SW480 (cell line): Measurements from ENCODE around the gene TEAD2.
"Not testable (repeated sequence)": the region's sequence is repeated elsewhere in the genome, so short reads cannot be mapped to it uniquely, and the experiment has no call there.

Source experiments
- DNase-seq: peaks from one replicate; pipeline ENCODE4 v3.0.0-alpha.2; 2016; ENCODE audit warnings: low spot score

TEAD2 gene

DNA sequence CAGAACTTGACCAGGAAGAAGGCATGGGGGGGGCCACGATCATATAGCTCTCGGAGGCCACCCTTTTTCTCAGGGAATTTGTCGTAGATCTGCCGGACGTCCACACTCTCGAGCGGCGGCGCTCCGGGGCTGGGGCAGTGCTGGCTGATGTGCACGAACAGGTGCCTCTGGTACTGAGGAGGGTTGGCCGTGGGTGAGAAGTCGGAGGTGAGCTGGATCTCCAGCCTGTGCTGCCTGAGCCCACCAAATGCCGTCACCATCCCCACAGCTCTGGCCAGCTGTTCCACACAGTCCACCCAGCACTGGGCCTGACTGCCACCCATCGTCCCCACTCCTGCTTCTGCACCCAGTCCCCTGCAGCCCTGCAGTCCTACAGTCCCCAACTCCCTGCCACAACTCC lies 15.0 kb downstream of the TEAD2 start:
- no peak for DNase-seq

DNA sequence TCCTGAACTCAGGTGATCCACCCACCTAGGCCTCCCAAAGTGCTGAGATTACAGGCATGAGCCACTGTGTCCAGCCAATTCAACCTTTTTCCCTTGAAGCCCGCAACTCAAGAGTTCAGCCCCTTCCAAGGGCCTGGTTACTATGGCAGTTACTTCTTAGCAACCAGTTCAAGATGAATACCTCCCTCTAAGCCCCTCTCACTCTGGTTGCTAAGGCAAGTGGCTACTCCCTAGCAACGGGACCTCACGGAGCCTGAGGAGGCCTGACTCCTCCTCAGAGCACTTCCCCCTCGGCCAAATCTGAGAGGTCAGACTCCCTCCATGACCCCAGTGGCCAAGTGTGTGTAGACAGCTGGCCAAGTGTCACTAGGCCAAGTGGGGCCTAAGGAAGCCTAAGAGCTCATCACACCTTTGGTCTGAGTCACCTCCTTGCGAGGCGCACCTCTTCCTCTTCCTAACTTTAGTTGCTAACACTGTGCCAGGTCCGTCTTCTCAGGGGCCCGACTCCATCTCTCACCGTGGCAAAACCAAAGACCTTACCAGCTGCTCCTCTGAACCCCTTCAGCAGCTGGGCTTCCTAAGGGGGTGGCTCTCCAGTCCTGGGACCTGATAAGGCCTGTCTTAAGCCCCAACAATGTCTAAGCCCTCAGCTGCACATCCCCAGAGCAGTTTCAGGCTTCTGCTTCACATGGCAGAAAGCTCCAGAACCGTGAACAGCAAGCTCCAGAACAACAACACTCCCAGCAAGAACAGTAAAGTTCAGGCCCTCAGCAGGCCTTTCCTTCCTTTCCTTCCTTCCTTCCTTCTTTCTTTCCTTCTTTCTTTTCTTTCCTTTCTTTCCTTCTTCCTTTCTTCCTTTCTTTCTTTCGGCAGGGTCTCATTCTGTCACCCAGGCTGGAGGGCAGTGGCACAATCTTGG lies 17.5 kb downstream of the TEAD2 start:
- DNase-seq: no peak

DNA sequence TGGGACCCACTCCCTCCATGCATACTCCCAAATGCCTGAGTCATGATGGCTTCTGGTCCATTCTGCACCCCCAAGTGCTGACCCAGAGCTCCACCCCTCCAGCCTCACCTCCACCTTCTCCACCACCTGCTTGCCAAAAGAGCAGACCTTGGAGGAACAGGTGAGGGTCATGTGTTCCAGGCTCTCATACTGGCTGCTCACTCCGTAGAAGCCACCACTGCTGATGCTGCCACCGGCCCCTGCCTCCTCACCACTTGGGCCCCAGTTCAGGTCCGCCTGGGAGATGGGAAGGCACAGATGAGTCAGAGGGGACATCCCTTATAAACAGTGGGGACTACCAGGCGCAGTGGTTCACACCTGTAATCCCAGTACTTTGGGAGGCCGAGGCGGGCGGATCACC lies 19.1 kb downstream of the TEAD2 start:
- no peak for DNase-seq

GRCh38 chr19:49342291-49342721 lies 19.9 kb downstream of the TEAD2 start:
- DNase-seq: no peak

GRCh38 chr19:49340865-49341718 lies 21.1 kb downstream of the TEAD2 start:
- DNase-seq: no peak

- peak; percentile 79 for DNase-seq
These were observed 21.9 kb downstream of the TEAD2 start for GRCh38 chr19:49340069-49340864.

DNA sequence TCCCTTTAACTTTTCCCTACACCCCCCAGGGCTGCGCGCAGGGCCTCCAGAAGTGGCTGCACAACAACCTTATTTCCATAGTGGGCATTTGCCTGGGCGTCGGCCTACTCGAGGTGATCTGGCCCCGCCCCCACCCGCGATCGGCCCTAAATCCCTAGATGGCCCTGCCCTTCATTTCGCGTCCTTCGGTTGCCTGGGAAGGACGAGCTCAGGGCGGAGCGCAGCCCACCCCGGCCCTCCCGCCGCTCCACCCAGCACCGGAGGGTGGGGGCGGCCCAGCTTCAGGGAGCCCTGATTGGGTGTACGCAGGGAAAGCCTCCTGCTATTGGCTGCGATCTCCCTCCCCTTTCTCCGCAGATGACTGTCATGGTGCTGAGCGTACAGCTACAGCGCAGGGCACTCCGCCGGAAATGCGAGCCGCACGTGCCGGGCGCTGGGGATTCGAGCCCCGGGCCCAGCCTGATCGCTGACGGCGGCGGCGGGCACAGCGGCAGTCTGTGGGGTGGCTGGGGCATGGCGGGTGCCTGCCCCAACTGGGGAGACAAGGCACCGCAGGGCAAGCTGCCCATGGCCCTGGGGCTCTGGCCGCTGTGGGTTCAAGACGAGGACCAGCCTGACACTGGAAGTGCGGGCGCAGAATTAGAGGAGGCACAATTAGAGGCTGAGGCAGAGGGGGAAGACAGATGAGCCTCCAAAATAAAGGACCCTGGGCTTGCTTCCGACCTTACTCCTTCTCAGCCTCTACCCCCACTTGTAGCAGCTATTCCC lies 22.7 kb downstream of the TEAD2 start:
- peak; percentile 84 for DNase-seq

DNA sequence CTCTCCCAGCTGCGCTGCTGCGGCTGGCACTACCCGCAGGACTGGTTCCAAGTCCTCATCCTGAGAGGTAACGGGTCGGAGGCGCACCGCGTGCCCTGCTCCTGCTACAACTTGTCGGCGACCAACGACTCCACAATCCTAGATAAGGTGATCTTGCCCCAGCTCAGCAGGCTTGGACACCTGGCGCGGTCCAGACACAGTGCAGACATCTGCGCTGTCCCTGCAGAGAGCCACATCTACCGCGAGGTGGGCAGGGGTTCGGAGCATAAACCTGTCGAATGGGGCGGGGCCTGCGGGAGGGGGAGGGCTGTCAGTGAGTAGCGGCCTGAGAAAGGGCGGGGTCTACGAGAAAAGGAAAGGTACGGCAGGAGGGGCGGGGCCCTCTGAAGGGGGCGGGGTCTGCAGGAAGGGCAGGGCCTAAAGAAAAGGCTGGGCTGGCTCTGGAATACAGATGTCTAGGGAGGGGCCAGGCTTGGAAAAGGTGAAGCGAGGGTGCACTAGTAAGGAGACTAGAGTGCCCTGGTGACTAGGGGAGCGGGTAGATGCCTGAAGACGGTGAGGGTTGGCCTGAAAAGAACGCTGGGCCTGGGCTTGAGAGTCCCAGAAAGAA lies 23.4 kb downstream of the TEAD2 start:
- peak; percentile 79 for DNase-seq

GRCh38 chr19:49338023-49338677 lies 24.1 kb downstream of the TEAD2 start:
- DNase-seq: no peak

DNA sequence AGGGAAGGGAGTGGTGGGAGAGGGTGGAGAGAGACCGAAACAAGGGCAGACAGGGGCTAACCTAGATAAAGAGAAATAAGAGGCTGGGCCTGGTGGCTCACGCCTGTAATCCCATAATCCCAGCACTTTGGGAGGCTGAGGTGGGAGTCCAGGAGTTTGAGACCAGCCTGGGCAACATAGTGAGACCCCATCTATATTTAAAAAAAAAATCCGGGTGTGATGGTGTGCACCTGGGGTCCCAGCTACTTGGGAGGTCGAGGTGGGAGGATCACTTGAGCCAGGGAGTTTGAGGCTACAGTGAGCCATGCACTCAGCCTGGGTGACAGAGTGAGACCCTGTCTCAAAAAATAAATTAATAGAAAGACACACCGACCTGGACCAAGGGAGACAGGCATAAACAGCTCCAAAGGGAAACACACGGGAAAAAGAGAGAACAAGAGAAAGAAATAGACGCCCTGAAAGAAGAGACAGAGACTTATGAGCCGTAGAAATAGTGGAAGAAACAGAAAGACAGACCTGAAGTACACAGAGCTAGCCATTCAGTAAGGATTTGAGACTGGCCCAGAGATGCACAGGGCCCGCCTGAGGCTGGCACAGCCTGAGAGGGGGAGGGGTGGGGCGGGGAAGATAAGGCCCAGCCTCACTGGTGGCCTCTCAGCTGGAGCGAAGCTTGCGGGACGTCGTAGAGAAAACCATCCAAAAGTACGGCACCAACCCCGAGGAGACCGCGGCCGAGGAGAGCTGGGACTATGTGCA lies 24.8 kb downstream of the TEAD2 start:
- no peak for DNase-seq

DNA sequence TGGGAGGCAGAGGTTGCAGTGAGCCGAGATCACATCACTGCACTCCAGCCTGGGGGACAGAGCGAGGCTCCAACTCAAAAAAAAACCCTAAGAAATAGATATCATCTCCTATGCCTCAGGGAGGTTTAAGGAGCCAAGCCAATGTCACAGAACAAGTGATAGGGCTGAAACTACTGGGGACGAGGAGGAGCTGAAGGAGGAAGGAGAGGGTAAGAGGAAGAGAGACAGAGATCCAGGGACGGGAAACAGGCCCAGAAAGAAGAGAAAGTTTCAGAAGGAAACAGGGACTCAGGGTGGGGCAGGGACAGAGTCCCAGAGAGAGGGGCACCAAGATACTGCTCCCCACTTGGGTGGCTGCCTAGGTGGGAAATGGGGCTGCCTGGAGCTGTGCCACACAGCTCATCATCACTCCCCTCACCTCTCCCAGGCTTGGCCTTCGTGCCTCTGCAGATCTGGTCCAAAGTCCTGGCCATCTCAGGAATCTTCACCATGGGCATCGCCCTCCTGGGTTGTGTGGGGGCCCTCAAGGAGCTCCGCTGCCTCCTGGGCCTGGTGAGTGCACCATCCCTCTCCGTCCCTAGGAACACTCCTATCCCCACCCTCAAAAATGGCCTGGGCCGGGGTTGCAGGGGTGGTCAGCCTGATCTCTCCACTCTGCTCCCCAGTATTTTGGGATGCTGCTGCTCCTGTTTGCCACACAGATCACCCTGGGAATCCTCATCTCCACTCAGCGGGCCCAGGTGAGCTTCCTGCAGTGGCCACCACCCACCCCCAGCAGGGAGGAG lies 25.5 kb downstream of the TEAD2 start:
- no peak for DNase-seq

- DNase-seq: no peak
These were observed 26.3 kb downstream of the TEAD2 start for GRCh38 chr19:49335784-49336481.

- DNase-seq: no peak
These were observed 27.0 kb downstream of the TEAD2 start, which contains the start of gene CD37 for GRCh38 chr19:49335071-49335783. CD37 (plus strand) TSS chr19:49335406; CDS start chr19:49335541, 135 bp downstream.

DNA sequence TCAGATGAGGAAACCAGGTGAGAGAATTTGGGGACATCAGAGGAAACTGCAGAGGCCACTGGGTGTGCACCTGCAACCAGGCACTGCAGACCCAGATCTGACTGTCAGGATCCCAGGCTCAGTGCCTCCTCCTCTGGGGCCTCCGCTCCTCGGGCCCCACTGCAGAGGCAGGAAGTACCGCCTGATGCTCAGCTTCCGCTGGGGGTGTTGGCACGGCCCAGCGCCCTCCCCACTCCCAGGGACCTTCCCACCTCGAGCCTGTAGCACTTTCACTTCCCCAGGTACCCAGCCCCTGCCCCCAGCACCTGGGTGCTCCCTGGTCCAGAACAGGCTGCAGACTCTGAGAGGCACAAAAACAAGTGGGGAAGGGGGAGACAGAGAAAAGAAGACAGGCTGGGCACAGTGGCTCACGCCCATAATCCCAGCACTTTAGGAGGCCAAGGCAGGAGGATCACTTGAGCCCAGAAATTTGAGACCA lies 28.4 kb downstream of the TEAD2 start:
- DNase-seq: no peak

DNA sequence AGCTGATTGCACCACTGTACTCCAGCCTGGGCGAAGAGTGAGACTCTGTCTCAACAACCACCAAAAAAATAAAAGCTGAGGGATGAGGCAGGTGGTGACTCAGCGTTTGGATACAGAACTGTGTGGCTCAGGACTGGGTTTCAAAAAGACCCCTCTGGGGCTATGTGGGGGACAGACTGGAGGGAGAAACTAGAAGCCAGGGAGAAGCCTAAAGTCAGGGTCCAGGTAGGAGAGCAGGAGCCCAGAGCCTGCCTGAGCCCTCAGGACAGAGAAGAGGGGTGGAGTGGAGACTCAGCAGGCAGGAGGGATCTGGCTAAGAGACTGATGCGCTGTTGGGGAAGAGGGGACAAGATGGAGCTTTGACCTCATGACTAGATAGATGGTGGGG lies 28.8 kb downstream of the TEAD2 start:
- no peak for DNase-seq

DNA sequence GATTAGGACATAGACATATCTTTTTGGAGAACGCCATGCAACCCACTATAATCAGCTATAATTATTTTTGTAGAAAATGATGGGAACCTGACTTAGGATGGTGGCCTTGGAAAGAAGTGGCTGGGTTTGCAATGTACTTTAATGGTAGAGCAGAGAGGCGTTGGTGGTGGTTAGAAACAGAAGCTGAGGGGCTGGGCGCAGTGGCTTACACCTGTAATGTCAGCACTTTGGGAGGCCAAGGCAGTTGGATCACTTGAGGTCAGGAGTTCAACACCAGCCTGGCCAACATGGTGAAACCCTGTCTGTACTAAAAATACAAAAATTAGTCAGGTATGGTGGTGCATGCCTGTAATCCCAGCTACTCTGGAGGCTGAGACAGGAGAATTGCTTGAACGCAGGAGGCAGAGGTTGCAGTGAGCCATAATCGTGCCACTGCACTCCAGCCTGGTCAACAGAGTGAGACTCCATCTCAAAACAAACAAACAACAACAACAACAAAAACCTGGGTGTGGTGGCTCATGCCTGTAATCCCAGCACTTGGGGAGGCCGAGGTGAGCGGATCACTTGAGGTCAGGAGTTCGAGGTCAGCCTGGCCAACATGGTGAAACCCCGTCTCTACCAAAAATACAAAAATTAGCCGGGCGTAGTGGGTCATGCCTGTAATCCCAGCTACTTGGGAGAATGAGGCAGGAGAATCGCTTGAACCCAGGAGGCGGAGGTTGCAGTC lies 29.4 kb downstream of the TEAD2 start:
- not testable (repeated sequence) for DNase-seq
